ENCODE measurements around the gene HOXA11.

HOXA11 gene

GRCh38 chr7:27148031-27148755 is 36.8 kb downstream of the HOXA11 start:
- no peaks in the 10 kb centered on the region for H3K79me2 ChIP-seq
- H3K4me2 ChIP-seq (ENCODE audit: low read length): no peak overlapping the region
- H3K9ac ChIP-seq: no peak overlapping the region
- no peaks in the 10 kb centered on the region for H3K4me1 ChIP-seq
- TF ChIP-seq CTCF (IDR thresholded peaks at IDR 0.05): no peak
- H3K27ac ChIP-seq: no peak overlapping the region
- no peak overlapping the region for H3K4me3 ChIP-seq (ENCODE audit: low read depth, low read length)
- H3K27me3 ChIP-seq (ENCODE audit: control insufficient read depth, insufficient read depth, low read length): no peaks in the 10 kb centered on the region
- H3K9me3 ChIP-seq (ENCODE audit: control insufficient read depth, low read length): no peaks in the 10 kb centered on the region
- H3K36me3 ChIP-seq (ENCODE audit: control insufficient read depth, insufficient read depth, low read length): no peaks in the 10 kb centered on the region
- no peak overlapping the region for H2AFZ ChIP-seq

GRCh38 chr7:27147199-27148030 is 37.6 kb downstream of the HOXA11 start, which contains the start of gene HOXA6:
Gene HOXA6 (minus strand): TSS chr7:27147774. CDS start chr7:27147749, 25 bp downstream.
- H3K79me2 ChIP-seq: no peaks in the 10 kb centered on the region
- H3K27me3 ChIP-seq (ENCODE audit: control insufficient read depth, insufficient read depth, low read length): no peaks in the 10 kb centered on the region
- no peak within 1 kb of the TSS for H2AFZ ChIP-seq
- H3K4me1 ChIP-seq: no peaks in the 10 kb centered on the region
- no peak for TF ChIP-seq CTCF (IDR thresholded peaks at IDR 0.05)
- no peak within 1 kb of the TSS for H3K27ac ChIP-seq
- no peak within 1 kb of the TSS for H3K4me3 ChIP-seq (ENCODE audit: low read depth, low read length)
- H3K36me3 ChIP-seq (ENCODE audit: control insufficient read depth, insufficient read depth, low read length): no peaks in the 10 kb centered on the region
- H3K4me2 ChIP-seq (ENCODE audit: low read length): peak within 1 kb of the TSS; percentile 24
- no peak within 1 kb of the TSS for H3K9ac ChIP-seq
- H3K9me3 ChIP-seq (ENCODE audit: control insufficient read depth, low read length): no peaks in the 10 kb centered on the region

GRCh38 chr7:27146491-27147198 is 38.4 kb downstream of the HOXA11 start:
- H3K9ac ChIP-seq: no peak overlapping the region
- TF ChIP-seq CTCF (IDR thresholded peaks at IDR 0.05): no peak
- H3K79me2 ChIP-seq: no peaks in the 10 kb centered on the region
- no peaks in the 10 kb centered on the region for H3K27me3 ChIP-seq (ENCODE audit: control insufficient read depth, insufficient read depth, low read length)
- H3K4me2 ChIP-seq (ENCODE audit: low read length): no peak overlapping the region
- no peaks in the 10 kb centered on the region for H3K9me3 ChIP-seq (ENCODE audit: control insufficient read depth, low read length)
- H3K4me3 ChIP-seq (ENCODE audit: low read depth, low read length): no peak overlapping the region
- H3K4me1 ChIP-seq: no peaks in the 10 kb centered on the region
- H3K36me3 ChIP-seq (ENCODE audit: control insufficient read depth, insufficient read depth, low read length): no peaks in the 10 kb centered on the region
- H2AFZ ChIP-seq: no peak overlapping the region
- no peak overlapping the region for H3K27ac ChIP-seq

- H3K9ac ChIP-seq: no peak overlapping the region
- H3K9me3 ChIP-seq (ENCODE audit: control insufficient read depth, low read length): no peaks in the 10 kb centered on the region
- no peak overlapping the region for H2AFZ ChIP-seq
- no peaks in the 10 kb centered on the region for H3K27me3 ChIP-seq (ENCODE audit: control insufficient read depth, insufficient read depth, low read length)
- H3K4me3 ChIP-seq (ENCODE audit: low read depth, low read length): no peak overlapping the region
- H3K4me2 ChIP-seq (ENCODE audit: low read length): no peak overlapping the region
- H3K36me3 ChIP-seq (ENCODE audit: control insufficient read depth, insufficient read depth, low read length): no peaks in the 10 kb centered on the region
- no peaks in the 10 kb centered on the region for H3K79me2 ChIP-seq
- H3K27ac ChIP-seq: no peak overlapping the region
- TF ChIP-seq CTCF (IDR thresholded peaks at IDR 0.05): no peak
- H3K4me1 ChIP-seq: no peaks in the 10 kb centered on the region
These were observed 39.1 kb downstream of the HOXA11 start for GRCh38 chr7:27145914-27146412.

Data from parathyroid adenoma (tissue), 2 donors.